ENCODE results near the gene LDLRAD3.

DNA sequence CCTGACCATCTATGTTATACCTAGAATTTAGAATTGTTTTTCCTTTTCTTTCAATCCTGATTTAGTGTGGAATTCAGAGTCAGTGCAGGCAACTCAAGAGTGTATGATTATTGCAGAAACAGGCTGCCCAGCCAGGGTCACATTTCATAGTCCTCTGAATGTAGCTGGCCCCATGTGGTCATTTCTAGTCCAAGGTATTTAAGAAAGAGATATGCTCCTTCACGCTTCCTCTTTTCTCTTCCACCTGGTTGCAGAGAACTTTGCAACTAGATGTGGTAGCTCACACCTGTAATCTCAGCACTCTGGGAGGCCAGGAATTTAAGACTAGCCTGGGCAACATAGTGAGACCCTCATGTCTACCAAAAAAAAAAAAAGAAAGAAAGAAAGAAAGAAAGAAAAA lies 27.6 kb upstream of the LDLRAD3 start:
- TF ChIP-seq, protein P1, sequence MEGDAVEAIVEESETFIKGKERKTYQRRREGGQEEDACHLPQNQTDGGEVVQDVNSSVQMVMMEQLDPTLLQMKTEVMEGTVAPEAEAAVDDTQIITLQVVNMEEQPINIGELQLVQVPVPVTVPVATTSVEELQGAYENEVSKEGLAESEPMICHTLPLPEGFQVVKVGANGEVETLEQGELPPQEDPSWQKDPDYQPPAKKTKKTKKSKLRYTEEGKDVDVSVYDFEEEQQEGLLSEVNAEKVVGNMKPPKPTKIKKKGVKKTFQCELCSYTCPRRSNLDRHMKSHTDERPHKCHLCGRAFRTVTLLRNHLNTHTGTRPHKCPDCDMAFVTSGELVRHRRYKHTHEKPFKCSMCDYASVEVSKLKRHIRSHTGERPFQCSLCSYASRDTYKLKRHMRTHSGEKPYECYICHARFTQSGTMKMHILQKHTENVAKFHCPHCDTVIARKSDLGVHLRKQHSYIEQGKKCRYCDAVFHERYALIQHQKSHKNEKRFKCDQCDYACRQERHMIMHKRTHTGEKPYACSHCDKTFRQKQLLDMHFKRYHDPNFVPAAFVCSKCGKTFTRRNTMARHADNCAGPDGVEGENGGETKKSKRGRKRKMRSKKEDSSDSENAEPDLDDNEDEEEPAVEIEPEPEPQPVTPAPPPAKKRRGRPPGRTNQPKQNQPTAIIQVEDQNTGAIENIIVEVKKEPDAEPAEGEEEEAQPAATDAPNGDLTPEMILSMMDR (IDR thresholded peaks at IDR 0.05) = no peak
- TF ChIP-seq POLR2A (IDR thresholded peaks at IDR 0.05) (no peak), POLR2AphosphoS5 (IDR thresholded peaks at IDR 0.05) (no peak)

All from prostate gland (tissue), 2 donors.